Ureter (tissue), 1 donor: ENCODE measurements around the gene TDRD1. TPM values are rescaled to one million over a fixed set of nuclear protein-coding genes. Genes with fewer than 3 reads are reported as not detected.
A peak's percentile ranks its signal among the peaks of the same experiment; 100 is the strongest.

Source experiments
- DNase-seq: peaks from one replicate; pipeline ENCODE4 v3.0.0-alpha.2; 2020; ENCODE audit warnings: low spot score
- total RNA-seq: library from RNA; stranded (reverse); gene quantifications from one replicate; pipeline ENCODE4 v1.2.4, GENCODE V29; 2023
- donor health status: DM: yes; HTN: yes; CAD: no.

The TDRD1 gene
- total RNA-seq, 1 donor from 2014 or later = 0.23 TPM

GRCh38 chr10:114266521-114266920 is 87.4 kb downstream of the TDRD1 start:
- peak; percentile 71 for DNase-seq

DNA sequence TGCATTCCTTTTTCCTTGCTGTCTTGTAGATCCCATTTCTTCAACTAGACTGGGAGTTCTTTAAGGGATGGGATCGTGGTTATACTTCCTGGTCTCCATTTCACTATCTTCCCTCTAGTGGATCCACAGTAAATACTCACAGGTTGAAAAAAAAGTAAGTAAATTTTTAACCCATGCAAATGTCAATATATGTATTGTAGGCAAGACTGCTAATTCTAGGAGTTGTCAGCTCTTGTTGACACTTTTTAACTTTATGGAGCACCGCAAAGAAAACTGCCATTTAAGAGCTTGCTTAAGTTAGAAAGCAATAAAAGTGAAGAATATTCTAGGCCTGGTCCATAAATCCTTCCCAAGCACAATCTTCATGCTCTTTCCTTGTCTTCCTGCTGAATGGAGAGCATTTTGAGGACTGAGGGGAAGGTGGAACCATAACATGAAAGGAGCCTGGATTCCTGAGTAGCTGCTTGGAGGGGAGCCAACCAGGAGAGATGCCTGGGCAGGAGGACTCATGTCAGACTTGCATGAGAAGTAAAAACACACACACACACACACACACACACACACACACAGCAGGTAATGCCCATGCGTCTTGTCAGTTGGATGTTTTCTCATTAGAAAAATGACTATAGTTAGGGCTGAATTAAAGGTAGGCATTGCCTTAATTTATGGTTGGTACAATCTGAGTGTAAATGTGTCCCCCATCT is 92.1 kb downstream of the TDRD1 start:
- DNase-seq = peak; percentile 67

GRCh38 chr10:114271779-114272167 is 92.6 kb downstream of the TDRD1 start:
- DNase-seq = no peak

- no peak for DNase-seq
These were observed 93.5 kb downstream of the TDRD1 start for GRCh38 chr10:114272696-114273095.

- DNase-seq = no peak
These were observed 94.8 kb downstream of the TDRD1 start for GRCh38 chr10:114273910-114274309.

DNA sequence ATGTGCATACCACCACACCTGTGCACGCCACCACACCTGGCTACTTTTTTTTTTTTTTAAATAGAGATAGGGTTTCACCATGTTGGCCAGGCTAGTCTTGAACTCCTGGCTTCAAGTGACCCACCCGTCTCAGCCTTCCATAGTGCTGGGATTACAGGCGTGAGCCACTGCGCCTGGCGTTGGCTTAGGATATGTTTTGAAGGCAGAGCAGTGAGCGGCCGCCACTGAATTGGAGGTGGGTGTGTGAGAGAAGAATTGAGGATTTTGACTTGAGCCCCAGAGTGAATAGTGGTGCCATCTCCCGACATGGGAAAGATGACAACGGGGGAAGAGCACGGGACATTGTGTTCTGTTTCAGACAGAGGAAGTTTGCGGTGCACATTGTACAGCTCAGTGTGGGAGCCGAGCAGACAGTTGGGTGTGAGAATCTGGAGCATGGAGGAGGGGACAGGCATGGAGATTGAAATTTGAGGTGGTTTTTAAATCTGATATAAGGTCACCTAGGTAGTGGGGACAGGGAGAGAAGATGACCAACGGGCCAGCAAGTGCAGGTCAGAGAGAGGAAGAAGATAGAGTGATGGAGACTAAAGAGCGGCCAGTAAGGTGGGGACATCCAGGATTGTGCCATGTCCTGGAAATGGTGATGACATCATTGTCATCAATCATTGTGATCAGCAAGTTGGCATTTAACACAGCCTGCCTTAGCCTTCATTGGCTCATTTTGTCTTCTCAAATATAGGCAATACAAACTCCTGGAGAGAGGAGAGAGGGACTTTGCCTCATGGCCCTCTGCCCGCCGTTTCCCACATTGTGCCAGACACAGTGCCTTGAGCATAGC is 95.7 kb downstream of the TDRD1 start:
- no peak for DNase-seq

GRCh38 chr10:114276066-114276465 is 96.9 kb downstream of the TDRD1 start:
- no peak for DNase-seq

GRCh38 chr10:114276671-114277070 is 97.5 kb downstream of the TDRD1 start:
- DNase-seq = no peak

DNA sequence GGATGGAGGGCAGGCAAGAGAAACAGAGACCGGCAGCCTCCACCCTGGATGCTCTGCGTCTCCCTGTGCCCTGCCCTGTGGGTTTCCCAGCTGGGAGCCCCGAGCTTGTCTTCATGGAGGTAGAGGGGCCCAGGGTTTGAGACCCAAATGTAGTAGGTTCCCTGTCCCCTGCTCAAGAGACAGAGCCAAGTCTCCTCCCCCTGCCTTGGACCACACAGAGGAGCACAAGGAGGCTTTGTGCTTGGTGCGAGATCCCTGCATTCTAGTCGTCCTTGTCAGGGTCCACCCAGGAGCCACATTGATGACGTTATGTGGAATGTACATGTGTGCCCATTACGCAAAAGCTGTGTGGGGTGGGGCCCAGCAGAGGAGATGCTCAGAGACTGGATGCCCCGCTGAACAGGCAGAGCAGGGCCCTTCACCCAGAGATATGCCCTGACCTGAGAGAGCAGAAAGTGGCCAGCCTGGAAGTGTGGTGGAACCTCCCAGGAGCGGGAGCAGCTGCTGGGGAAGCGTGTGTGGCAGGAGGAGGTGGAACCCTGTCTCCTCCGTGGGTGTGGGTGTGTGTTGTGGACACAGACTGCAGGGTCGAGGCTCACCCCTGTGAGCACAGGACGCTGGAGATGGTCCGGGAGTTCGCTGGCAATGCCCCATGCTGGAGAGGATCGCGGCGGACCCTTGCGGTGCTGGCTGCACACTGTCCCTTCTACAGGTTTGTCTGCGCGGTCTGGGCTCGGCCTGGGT is 99.2 kb downstream of the TDRD1 start:
- DNase-seq = no peak

DNA sequence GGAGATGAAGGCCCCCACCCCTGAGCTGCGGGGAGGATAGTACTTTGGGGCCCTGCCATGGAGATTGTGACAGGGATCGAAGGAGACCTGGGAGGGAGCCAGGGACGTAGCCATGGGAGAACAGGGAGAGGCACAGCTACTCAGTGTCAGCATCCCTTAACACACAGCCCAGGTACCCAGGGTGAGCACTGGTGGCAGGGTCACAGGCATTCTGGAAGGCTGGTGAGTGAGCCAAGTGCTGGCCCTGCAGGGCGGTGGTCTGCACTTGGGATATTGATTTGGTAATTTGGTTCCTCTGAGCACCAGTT is 99.7 kb downstream of the TDRD1 start:
- DNase-seq = no peak

DNA sequence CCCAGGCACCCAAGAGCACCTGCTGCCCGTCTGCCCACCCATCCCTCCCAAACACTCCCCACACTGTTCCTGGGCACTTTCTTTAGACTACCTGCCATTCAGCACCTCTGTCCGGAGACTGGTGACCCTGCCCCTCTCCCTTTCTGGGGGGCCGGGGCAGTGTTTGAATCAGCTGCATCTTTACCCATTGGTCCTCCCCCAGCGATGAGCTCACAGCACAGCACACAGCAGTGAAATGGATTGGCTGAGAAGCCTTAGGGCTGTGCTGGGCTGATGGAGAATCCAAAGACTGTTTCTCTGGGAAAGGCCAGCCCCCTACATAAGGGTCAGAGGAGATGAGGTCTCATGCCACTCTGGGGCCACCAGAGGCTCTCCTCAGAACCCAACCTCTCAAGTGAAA is 100.1 kb downstream of the TDRD1 start:
- DNase-seq = no peak

DNA sequence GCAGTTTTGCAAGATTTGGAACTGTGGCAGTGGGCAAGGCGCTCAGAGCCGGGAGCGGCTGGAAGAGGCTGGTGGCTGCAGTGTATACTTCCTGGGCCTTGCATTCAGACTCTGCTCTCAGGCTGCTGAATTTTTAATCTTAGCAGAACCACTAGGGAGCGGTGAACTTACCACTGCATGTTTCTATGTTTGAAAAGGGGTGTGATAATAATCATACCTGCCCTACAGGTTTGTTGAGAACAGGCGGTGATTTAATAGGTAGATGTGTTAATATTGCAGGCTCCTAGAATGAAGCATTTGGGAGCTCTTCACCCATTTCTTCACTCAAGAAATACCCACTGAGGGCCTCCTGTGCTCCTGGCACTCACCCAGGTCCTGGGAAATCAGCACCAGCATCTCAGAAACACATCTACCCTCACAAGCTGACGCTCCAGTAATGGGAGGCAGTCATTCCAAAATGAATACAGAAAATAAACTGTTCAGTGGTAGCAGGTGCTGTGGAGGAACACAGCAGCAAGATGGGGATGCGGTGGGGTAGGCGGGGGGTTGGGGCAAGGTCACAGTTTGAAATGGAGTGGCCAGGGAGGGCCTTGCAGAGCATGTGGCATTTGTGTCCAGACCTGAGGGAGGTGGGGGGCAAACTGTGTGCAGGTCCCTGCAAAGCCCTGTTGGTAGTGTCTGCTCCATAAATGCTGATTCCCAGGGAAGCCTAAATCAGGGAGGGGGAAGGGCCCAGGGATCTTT is 100.9 kb downstream of the TDRD1 start:
- DNase-seq = no peak

DNA sequence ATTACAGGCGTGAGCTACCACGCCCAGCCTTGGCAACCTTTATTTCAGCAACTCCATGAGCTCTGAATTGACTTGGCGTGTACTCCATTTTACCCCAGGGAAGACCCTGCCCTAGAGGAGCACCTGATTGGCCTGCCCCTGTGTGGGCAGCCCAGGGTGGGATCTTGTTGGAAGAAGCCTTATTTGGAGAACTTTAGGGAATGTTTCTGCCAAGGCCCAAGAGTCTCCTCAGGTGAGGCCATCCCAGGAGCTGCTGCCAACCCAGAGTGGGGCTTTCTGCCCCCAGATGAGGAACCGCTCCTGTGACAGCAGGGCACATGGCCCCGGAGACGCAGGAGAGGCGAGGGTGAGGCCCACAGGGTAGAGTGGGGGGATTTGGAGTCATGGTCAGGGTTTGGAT is 101.9 kb downstream of the TDRD1 start:
- no peak for DNase-seq

DNA sequence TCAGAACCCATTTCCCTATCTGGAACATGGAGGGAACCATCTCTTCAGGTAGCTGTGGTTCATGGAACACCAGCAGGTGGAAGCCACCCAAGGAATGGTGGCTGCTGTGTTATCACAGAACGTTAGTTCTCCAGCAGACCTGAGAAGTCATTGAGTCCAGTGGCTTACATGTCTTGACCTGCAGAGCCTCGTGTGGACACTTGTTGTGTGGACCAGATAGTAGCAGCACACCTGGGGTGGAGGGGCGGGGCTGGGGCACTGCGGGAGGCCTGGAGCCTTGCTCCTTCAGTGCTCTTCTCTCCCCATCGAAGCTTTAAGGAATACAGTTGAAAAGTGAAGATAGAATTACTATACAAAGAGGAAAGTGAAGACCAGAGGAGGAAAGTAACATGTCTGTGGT is 102.3 kb downstream of the TDRD1 start:
- DNase-seq = no peak

Other genes starting within 250 kb of the TDRD1 start
- gene ADRB1, start 135.5 kb upstream of the TDRD1 start, total RNA-seq = 1.4 TPM
- gene CCDC186, start 5.2 kb upstream of the TDRD1 start, total RNA-seq = 30.7 TPM
- gene VWA2, start 59.9 kb downstream of the TDRD1 start, total RNA-seq = 5.1 TPM
- gene AFAP1L2, start 225.1 kb downstream of the TDRD1 start, total RNA-seq = 17.9 TPM